ENCODE results near the gene CERK. TPM values are rescaled to one million over a fixed set of nuclear protein-coding genes. Genes with fewer than 3 reads are reported as not detected.

CERK gene
- total and polyA plus RNA-seq, 2 of the 13 experiments (the other 11 are each of a cell fraction or from before 2014, with no cell fraction given), result 40.3 to 41.9 TPM

DNA sequence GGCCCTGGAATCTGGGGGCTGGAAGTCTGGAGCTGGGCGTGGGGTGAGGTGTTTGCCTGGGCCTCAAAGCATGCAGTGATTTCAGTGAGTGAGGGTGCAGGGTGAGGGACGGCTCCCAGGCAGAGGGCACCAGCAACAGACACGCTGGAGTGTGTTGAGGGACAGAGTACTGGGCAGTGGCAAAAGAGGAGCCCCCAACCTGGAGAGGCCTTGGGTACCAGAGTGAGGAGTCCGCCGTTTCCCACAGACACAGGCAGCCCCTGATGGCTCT lies 12.4 kb upstream of the CERK start:
- H3K4me3 ChIP-seq (replicated peaks in 1 of 3; ENCODE audit: insufficient read depth in 1 of 3, low read depth in 2 of 3, low read length in 3 of 3), result peak overlapping the region in 1 of 3 experiments; percentile 30; a peak in 1 of 6 replicates
- no peaks in the 10 kb centered on the region for H3K36me3 ChIP-seq (replicated peaks in 1 of 2; ENCODE audit: control insufficient read depth in 1 of 2, insufficient read depth in 2 of 2, low read length in 2 of 2)
- H3K27ac ChIP-seq (ENCODE audit: extremely low read length, insufficient read depth, low read length), result no peak overlapping the region
- H3K27me3 ChIP-seq (ENCODE audit: control insufficient read depth in 1 of 2, insufficient read depth in 2 of 2, low read length in 2 of 2), result peaks cover 3 to 25% of the 10 kb centered on the region in 2 experiments; a peak in 3 of 5 replicates
- DNase-seq (ENCODE audit: low spot score) (no peak), ATAC-seq (no peak), FAIRE-seq (no peak)
- H3K9me3 ChIP-seq (ENCODE audit: low read length), result no peaks in the 10 kb centered on the region
- WGBS (ENCODE audit: low lambda C conversion rate), result 32% methylated on average over 5 of the region's 5 CpGs
- H3K79me2 ChIP-seq (ENCODE audit: insufficient read depth, low read length), result no peaks in the 10 kb centered on the region
- H3K4me2 ChIP-seq (ENCODE audit: low read depth, low read length), result peak overlapping the region; percentile 31; the same call in 1 of the 2 replicates
- CTCF ChIA-PET (ENCODE audit: low intra/inter-chr PET ratio, low total read pairs), result no interaction called here
- peaks cover 74% of the 10 kb centered on the region for H3K4me1 ChIP-seq (ENCODE audit: insufficient read depth, low read length)
- BruUV-seq (replicated peaks), result no TSS peak
- TF ChIP-seq SUZ12 (IDR thresholded peaks at IDR 0.05; ENCODE audit: low read depth, low read length) (no peak), ZZZ3 (CRISPR knock-in tag; IDR thresholded peaks at IDR 0.05; ENCODE audit: borderline replicate concordance) (no peak), SMAD9 (CRISPR knock-in tag; IDR thresholded peaks at IDR 0.05) (no peak), THAP11 (CRISPR knock-in tag; IDR thresholded peaks at IDR 0.05) (no peak), RORA (CRISPR knock-in tag; IDR thresholded peaks at IDR 0.05) (no peak), ZNF251 (CRISPR knock-in tag; IDR thresholded peaks at IDR 0.05) (no peak), SP140L (CRISPR knock-in tag; IDR thresholded peaks at IDR 0.05; ENCODE audit: borderline replicate concordance) (no peak)
- no peak overlapping the region for H2AFZ ChIP-seq (ENCODE audit: low read length)
- no peak overlapping the region for H3K9ac ChIP-seq (ENCODE audit: insufficient read depth, low read depth, low read length)
- POLR2A ChIA-PET, result interaction anchor here (1.1 to 3.2 kb wide), 4 partner anchors 8 to 48 kb away, joined by 3 to 29 read pairs (median 12); partner anchors contain the start of genes CERK and TBC1D22A
- no peaks in the 10 kb centered on the region for H4K20me1 ChIP-seq (ENCODE audit: insufficient read depth, low read length)
- intact Hi-C loops (cut with micrococcal nuclease; ENCODE audit: unreplicated experiment), result no loop called here
- in situ Hi-C loops (cut with HindIII; ENCODE audit: extremely low pct_ligation_motif_present, low pct_unique_long_range_greater_than_20kb), result no loop called here

DNA sequence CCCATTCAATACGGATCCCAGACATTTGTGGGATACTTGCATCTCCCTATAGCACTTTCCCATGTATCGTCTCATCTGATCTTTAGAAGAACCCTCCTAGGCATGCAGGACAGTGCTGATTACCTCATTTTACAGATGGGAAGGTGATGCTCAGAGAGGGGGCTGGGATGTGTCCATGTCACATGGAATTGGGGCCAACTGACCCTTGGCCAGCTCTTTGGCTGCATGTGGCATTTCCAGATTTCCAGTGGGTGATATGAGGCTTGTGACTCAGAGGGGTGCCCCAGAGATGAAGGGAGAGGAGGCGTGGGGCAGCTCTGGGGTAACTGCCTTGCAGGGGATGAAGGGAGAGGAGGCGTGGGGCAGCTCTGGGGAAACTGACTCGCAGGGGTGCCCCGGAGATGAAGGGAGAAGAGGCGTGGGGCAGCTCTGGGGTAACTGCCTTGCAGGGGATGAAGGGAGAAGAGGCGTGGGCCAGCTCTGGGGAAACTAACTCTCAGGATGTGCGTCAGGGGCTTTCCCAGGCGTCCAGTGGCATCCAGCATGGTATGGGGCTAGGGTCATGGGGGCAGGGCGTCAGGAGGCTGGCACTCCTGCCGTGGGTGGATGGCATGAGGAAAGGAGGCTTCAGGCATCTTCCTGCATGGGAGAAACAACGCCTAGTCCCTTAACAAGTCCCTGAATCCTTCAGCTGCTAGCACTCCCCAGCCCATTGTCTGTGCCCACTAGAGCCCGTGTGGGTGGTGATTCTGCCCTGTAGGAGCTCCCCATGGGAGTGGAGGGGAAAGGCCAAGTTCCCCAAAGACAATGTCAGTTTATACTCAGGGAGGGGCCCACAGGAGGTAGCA lies 11.9 kb upstream of the CERK start:
- Histone ChIP-seq H3K27ac (ENCODE audit: extremely low read length, insufficient read depth, low read length) (no peak overlapping the region), H3K27me3 (ENCODE audit: control insufficient read depth in 1 of 2, insufficient read depth in 2 of 2, low read length in 2 of 2) (peaks cover 3 to 25% of the 10 kb centered on the region in 2 experiments; a peak in 3 of 5 replicates), H3K36me3 (replicated peaks in 1 of 2; ENCODE audit: control insufficient read depth in 1 of 2, insufficient read depth in 2 of 2, low read length in 2 of 2) (no peaks in the 10 kb centered on the region), H3K4me1 (ENCODE audit: insufficient read depth, low read length) (peaks cover 73% of the 10 kb centered on the region), H4K20me1 (ENCODE audit: insufficient read depth, low read length) (no peaks in the 10 kb centered on the region), H3K4me3 (replicated peaks in 1 of 3; ENCODE audit: insufficient read depth in 1 of 3, low read depth in 2 of 3, low read length in 3 of 3) (peak overlapping the region in 1 of 3 experiments; percentile 56; a peak in 2 of 6 replicates), H3K79me2 (ENCODE audit: insufficient read depth, low read length) (no peaks in the 10 kb centered on the region), H3K9ac (ENCODE audit: insufficient read depth, low read depth, low read length) (peak overlapping the region; percentile 26; the same call in 1 of the 2 replicates), H3K4me2 (ENCODE audit: low read depth, low read length) (peak overlapping the region; percentile 57), H3K9me3 (ENCODE audit: low read length) (no peaks in the 10 kb centered on the region), H2AFZ (ENCODE audit: low read length) (no peak overlapping the region)
- 18% methylated on average over 9 of the region's 14 CpGs for WGBS (ENCODE audit: low lambda C conversion rate)
- ATAC-seq (no peak), FAIRE-seq (no peak), DNase-seq (ENCODE audit: low spot score) (no peak)
- BruUV-seq (replicated peaks), result no TSS peak
- intact Hi-C loops (cut with micrococcal nuclease; ENCODE audit: unreplicated experiment) (no loop called here), in situ Hi-C loops (cut with HindIII; ENCODE audit: extremely low pct_ligation_motif_present, low pct_unique_long_range_greater_than_20kb) (no loop called here)
- ChIA-PET CTCF (ENCODE audit: low intra/inter-chr PET ratio, low total read pairs) (no interaction called here), POLR2A (interaction anchor here (1.1 to 3.2 kb wide), 4 partner anchors 9 to 49 kb away, joined by 3 to 29 read pairs (median 12); partner anchors contain the start of genes CERK and TBC1D22A)
- TF ChIP-seq ZSCAN29 (CRISPR knock-in tag; conservative IDR thresholded peaks at IDR 0.05) (no peak), SAP130 (CRISPR knock-in tag; IDR thresholded peaks at IDR 0.05; ENCODE audit: low read depth) (peak; percentile 3; the same call in 1 of the 2 replicates), RNF2 (conservative IDR thresholded peaks at IDR 0.05; ENCODE audit: low read depth) (no peak), NCOR1 (IDR thresholded peaks at IDR 0.05; ENCODE audit: borderline replicate concordance, low read length) (no peak), TIGD3 (CRISPR knock-in tag; IDR thresholded peaks at IDR 0.05; ENCODE audit: borderline replicate concordance) (no peak), HNRNPL (IDR thresholded peaks at IDR 0.05; ENCODE audit: low read depth, low read length) (peak; percentile 49; the same call in 1 of the 2 replicates), HNRNPUL1 (IDR thresholded peaks at IDR 0.05; ENCODE audit: low read depth, low read length) (no peak)

Measured in HepG2 (cell line).